PFSK-1 (cell line): Measurements from ENCODE around the gene LCK.

Experiments
- POLR2AphosphoS5 ChIP-seq: IDR thresholded peaks from 2 replicates; pipeline ENCODE4 v1.6.1; 2012; ENCODE audit warnings: low read depth, mild to moderate bottlenecking, control low read depth, low read length, moderate library complexity
- REST ChIP-seq, 2 experiments: IDR thresholded peaks; 2 replicates each; pipeline versions ENCODE4 v1.6.1 to v1.8.0; 2011 to 2012; ENCODE audit warnings: low read depth in 2 of 2, low read length in 2 of 2, control low read depth in 1 of 2, inconsistent platforms in 1 of 2, mild to moderate bottlenecking in 1 of 2, moderate library complexity in 1 of 2; ENCODE audit not compliant: insufficient read depth in 1 of 2
- TAF1 ChIP-seq: IDR thresholded peaks from 2 replicates; pipeline ENCODE4 v1.6.1; 2012; ENCODE audit warnings: low read length, control low read depth, borderline replicate concordance; ENCODE audit not compliant: insufficient read depth

DNA sequence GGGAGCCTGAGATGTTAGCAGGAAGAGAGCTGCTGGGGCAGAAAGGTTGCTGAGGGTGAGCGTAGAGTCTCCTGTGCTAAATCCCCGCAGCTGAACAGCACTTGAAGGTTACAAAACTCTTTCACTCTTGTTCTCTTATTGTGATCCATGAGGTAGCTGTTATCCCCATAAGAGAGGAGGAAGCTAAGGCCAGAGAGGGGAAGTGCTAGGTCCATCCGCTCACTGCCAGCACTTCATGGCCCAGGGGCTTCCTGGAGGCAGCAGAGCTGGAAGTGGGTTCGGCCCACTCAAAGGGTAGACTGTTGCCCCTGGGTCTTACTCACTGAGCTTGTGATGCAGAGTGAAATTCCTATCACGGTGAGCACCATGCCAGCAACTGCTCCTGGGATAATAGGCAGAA lies 34.5 kb upstream of the LCK start:
- TF ChIP-seq POLR2AphosphoS5 = no peak
- TF ChIP-seq TAF1 = no peak
- TF ChIP-seq REST (IDR thresholded peaks at IDR 0.05; ENCODE audit: insufficient read depth in 1 of 2, low read depth in 2 of 2, low read length in 2 of 2) = no peak
